ENCODE results near the gene CARD14.

The CARD14 gene

GRCh38 chr17:80151333-80151732 is 18.5 kb upstream of the CARD14 start:
- Histone ChIP-seq H4K20me1 (ENCODE audit: insufficient read depth, low read length, poor library complexity, severe bottlenecking) (peaks cover 4% of the 10 kb centered on the region), H3K9ac (ENCODE audit: low read depth, low read length, poor library complexity, severe bottlenecking) (no peak overlapping the region), H3K4me2 (ENCODE audit: low read depth, low read length, poor library complexity, severe bottlenecking) (no peak overlapping the region), H2AFZ (ENCODE audit: low read length) (no peak overlapping the region), H3K36me3 (ENCODE audit: insufficient read depth, low read length) (no peaks in the 10 kb centered on the region), H3K9me3 (ENCODE audit: insufficient read depth, low read depth, low read length) (0 out of 2 replicates have a peak, but pooled peaks cover 2% of the 10 kb centered on the region), H3K79me2 (ENCODE audit: insufficient read depth, low read length) (peaks cover 21% of the 10 kb centered on the region), H3K4me1 (ENCODE audit: insufficient read depth, low read length, poor library complexity, severe bottlenecking) (peaks cover 15% of the 10 kb centered on the region), H3K9me2 (replicated peaks; ENCODE audit: low read depth, low read length) (no peaks in the 10 kb centered on the region), H3K4me3 (ENCODE audit: low read length, poor library complexity, severe bottlenecking) (no peak overlapping the region), H3F3A (ENCODE audit: low read depth) (no peaks in the 10 kb centered on the region), H3K27me3 (ENCODE audit: insufficient read depth, low read length, poor library complexity, severe bottlenecking) (no peaks in the 10 kb centered on the region)
- TF ChIP-seq EZH2phosphoT487 (IDR thresholded peaks at IDR 0.05; ENCODE audit: borderline replicate concordance) (no peak), CTCF (conservative IDR thresholded peaks at IDR 0.05; ENCODE audit: low read length) (no peak)

DNA sequence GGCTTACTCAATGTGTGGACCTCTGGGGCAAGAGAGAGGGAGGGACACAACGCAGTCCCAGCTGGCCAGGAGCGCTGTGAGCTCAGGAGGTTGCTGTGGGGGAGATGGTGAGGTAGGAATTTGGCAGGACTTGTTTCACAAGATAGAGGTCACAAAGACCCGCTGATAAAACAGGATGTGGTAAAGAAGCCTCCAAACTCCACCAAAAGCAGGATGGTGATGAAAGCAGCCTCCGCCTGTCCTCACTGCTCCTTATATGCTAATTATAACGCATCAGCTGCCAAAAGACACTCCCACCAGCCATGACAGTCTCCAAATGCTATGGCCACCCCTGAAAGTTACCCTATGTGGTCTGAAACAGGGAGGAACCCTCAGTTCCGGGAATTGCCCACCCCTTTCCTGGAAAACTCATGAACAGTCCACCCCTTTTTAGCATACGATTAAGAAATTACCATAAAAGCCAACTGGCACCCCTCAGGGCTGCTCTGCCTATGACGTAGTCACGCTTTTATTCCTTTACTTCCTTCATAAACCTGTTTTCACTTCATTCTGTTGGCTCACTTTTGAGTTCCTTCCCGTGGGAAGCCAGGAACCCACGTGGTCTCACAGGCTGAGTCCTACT is 17.6 kb upstream of the CARD14 start:
- no peaks in the 10 kb centered on the region for H3F3A ChIP-seq (ENCODE audit: low read depth)
- H3K4me1 ChIP-seq (ENCODE audit: insufficient read depth, low read length, poor library complexity, severe bottlenecking): peaks cover 14% of the 10 kb centered on the region
- H3K9me2 ChIP-seq (replicated peaks; ENCODE audit: low read depth, low read length): no peaks in the 10 kb centered on the region
- H4K20me1 ChIP-seq (ENCODE audit: insufficient read depth, low read length, poor library complexity, severe bottlenecking): no peaks in the 10 kb centered on the region
- H3K4me3 ChIP-seq (ENCODE audit: low read length, poor library complexity, severe bottlenecking): no peak overlapping the region
- no peak overlapping the region for H3K9ac ChIP-seq (ENCODE audit: low read depth, low read length, poor library complexity, severe bottlenecking)
- 0 out of 2 replicates have a peak, but pooled peaks cover 2% of the 10 kb centered on the region for H3K9me3 ChIP-seq (ENCODE audit: insufficient read depth, low read depth, low read length)
- H3K4me2 ChIP-seq (ENCODE audit: low read depth, low read length, poor library complexity, severe bottlenecking): no peak overlapping the region
- no peak for TF ChIP-seq CTCF (conservative IDR thresholded peaks at IDR 0.05; ENCODE audit: low read length)
- H3K36me3 ChIP-seq (ENCODE audit: insufficient read depth, low read length): no peaks in the 10 kb centered on the region
- H3K79me2 ChIP-seq (ENCODE audit: insufficient read depth, low read length): peaks cover 16% of the 10 kb centered on the region
- no peak overlapping the region for H2AFZ ChIP-seq (ENCODE audit: low read length)
- no peaks in the 10 kb centered on the region for H3K27me3 ChIP-seq (ENCODE audit: insufficient read depth, low read length, poor library complexity, severe bottlenecking)

DNA sequence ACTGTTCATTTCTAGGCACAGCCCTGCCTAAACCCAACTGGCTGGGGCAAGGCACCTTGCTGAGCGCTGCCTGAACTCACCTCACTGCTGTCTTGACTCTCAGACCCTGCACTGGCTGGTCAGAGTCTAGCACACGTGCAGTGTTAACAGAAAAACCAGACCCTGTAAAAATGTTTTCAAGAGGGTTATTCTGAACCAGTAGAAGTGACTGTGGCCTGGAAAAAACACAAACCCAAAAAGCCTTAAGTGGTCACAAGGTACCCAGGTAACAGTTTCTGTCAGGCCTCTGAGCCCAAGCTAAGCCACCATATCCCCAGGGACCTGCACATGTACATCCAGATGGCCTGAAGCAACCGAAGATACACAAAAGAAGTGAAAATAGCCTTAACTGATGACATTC is 16.8 kb upstream of the CARD14 start:
- Histone ChIP-seq H3K27me3 (ENCODE audit: insufficient read depth, low read length, poor library complexity, severe bottlenecking) (no peaks in the 10 kb centered on the region), H3K4me1 (ENCODE audit: insufficient read depth, low read length, poor library complexity, severe bottlenecking) (peaks cover 14% of the 10 kb centered on the region), H3K36me3 (ENCODE audit: insufficient read depth, low read length) (no peaks in the 10 kb centered on the region), H3K9ac (ENCODE audit: low read depth, low read length, poor library complexity, severe bottlenecking) (no peak overlapping the region), H3K9me2 (replicated peaks; ENCODE audit: low read depth, low read length) (no peaks in the 10 kb centered on the region), H3K4me3 (ENCODE audit: low read length, poor library complexity, severe bottlenecking) (no peak overlapping the region), H3K4me2 (ENCODE audit: low read depth, low read length, poor library complexity, severe bottlenecking) (no peak overlapping the region), H2AFZ (ENCODE audit: low read length) (no peak overlapping the region), H3K79me2 (ENCODE audit: insufficient read depth, low read length) (peaks cover 8% of the 10 kb centered on the region), H3K9me3 (ENCODE audit: insufficient read depth, low read depth, low read length) (0 out of 2 replicates have a peak, but pooled peaks cover 2% of the 10 kb centered on the region), H4K20me1 (ENCODE audit: insufficient read depth, low read length, poor library complexity, severe bottlenecking) (no peaks in the 10 kb centered on the region), H3F3A (ENCODE audit: low read depth) (no peaks in the 10 kb centered on the region)
- TF ChIP-seq CTCF (conservative IDR thresholded peaks at IDR 0.05; ENCODE audit: low read length) (no peak), EZH2phosphoT487 (IDR thresholded peaks at IDR 0.05; ENCODE audit: borderline replicate concordance) (no peak)
